Smooth muscle cell (in vitro differentiated cells): ENCODE data around the gene PADI2. TPM values are rescaled to one million over a fixed set of nuclear protein-coding genes. Genes with fewer than 3 reads are reported as not detected.

ENCODE experiments used
- DNase-seq: peaks from one replicate; lab custom pipeline; 2025; ENCODE audit not compliant: unreplicated experiment; lab: John Stamatoyannopoulos, UW
- H2AFZ ChIP-seq: fragments of 200-600 bp; sonication (generic); 2 replicates; pipeline ENCODE4 v1.6.0; 2016; ENCODE audit warnings: antibody characterized with exemption, low read depth, mild to moderate bottlenecking
- H3F3A ChIP-seq: fragments of 200-600 bp; sonication (generic); 2 replicates; pipeline ENCODE4 v1.6.0; 2017; ENCODE audit warnings: antibody characterized with exemption, low read depth
- H3K27ac ChIP-seq: fragments of 200-600 bp; sonication (generic); 2 replicates; pipeline ENCODE4 v1.5.1; 2016; ENCODE audit warnings: low read depth, mild to moderate bottlenecking
- H3K27me3 ChIP-seq: fragments of 200-600 bp; sonication (generic); 2 replicates; pipeline ENCODE4 v1.6.1; 2016; ENCODE audit warnings: low read depth, mild to moderate bottlenecking
- H3K36me3 ChIP-seq: fragments of 200-600 bp; sonication (generic); 2 replicates; pipeline ENCODE4 v1.5.1; 2016; ENCODE audit warnings: low read depth
- H3K4me1 ChIP-seq: fragments of 200-600 bp; sonication (generic); 2 replicates; pipeline ENCODE4 v1.5.1; 2016; ENCODE audit warnings: low read depth
- H3K4me2 ChIP-seq: fragments of 200-600 bp; sonication (generic); 2 replicates; pipeline ENCODE4 v1.6.0; 2016; ENCODE audit warnings: mild to moderate bottlenecking
- H3K4me3 ChIP-seq: fragments of 200-600 bp; sonication (generic); 2 replicates; pipeline ENCODE4 v1.5.1; 2016; ENCODE audit warnings: mild to moderate bottlenecking
- H3K79me2 ChIP-seq: fragments of 200-600 bp; sonication (generic); 2 replicates; pipeline ENCODE4 v1.6.0; 2016; ENCODE audit warnings: low read depth, mild to moderate bottlenecking
- H3K9ac ChIP-seq: fragments of 200-600 bp; sonication (generic); 2 replicates; pipeline ENCODE4 v1.6.0; 2016; ENCODE audit warnings: low read depth
- H3K9me3 ChIP-seq: fragments of 200-600 bp; sonication (generic); replicated peaks from 2 replicates; pipeline ENCODE4 v1.5.1; 2016; ENCODE audit warnings: low read depth
- H4K20me1 ChIP-seq: fragments of 200-600 bp; sonication (generic); 2 replicates; pipeline ENCODE4 v1.6.0; 2016; ENCODE audit warnings: low read depth
- CTCF ChIP-seq: fragments of 200-600 bp; sonication (generic); IDR thresholded peaks from 2 replicates; pipeline ENCODE4 v1.5.1; 2017; ENCODE audit warnings: borderline replicate concordance, mild to moderate bottlenecking, antibody characterized with exemption; ENCODE audit not compliant: insufficient read depth, poor library complexity, severe bottlenecking
- WGBS: methylation state at CpG from one replicate; pipeline ENCODE4 v1.1.7; 2016; ENCODE audit warnings: low lambda C conversion rate; 5-methylcytosine and 5-hydroxymethylcytosine counted together
- polyA plus RNA-seq: library from polyadenylated mRNA; unstranded; fragments of >200 nt; fragmentation: Nextera tagmentation; extraction: Ambion mirVana; gene quantifications from 2 replicates; pipeline ENCODE4 v1.2.1, GENCODE V29; 2016
- total RNA-seq: library from RNA; depleted of rRNA; stranded (reverse); fragments of >200 nt; gene quantifications from 2 replicates; pipeline ENCODE4 v1.2.3, GENCODE V29; 2014

The PADI2 gene
- total and polyA plus RNA-seq, 2 experiments from 2014 or later: not detected

GRCh38 chr1:17060306-17060749 lies 58.9 kb downstream of the PADI2 start:
- Histone ChIP-seq H3K27ac (no peak overlapping the region), H3K4me3 (no peak overlapping the region), H2AFZ (peak overlapping the region; percentile 11), H3K9me3 (no peaks in the 10 kb centered on the region), H3F3A (no peaks in the 10 kb centered on the region), H3K36me3 (no peaks in the 10 kb centered on the region), H3K27me3 (no peaks in the 10 kb centered on the region), H3K4me2 (no peak overlapping the region), H3K9ac (no peak overlapping the region), H3K79me2 (no peaks in the 10 kb centered on the region), H4K20me1 (no peaks in the 10 kb centered on the region), H3K4me1 (peaks cover 5% of the 10 kb centered on the region)
- DNase-seq: no peak
- no peak for TF ChIP-seq CTCF
- WGBS: 51% methylated on average over 11 of the region's 11 CpGs

DNA sequence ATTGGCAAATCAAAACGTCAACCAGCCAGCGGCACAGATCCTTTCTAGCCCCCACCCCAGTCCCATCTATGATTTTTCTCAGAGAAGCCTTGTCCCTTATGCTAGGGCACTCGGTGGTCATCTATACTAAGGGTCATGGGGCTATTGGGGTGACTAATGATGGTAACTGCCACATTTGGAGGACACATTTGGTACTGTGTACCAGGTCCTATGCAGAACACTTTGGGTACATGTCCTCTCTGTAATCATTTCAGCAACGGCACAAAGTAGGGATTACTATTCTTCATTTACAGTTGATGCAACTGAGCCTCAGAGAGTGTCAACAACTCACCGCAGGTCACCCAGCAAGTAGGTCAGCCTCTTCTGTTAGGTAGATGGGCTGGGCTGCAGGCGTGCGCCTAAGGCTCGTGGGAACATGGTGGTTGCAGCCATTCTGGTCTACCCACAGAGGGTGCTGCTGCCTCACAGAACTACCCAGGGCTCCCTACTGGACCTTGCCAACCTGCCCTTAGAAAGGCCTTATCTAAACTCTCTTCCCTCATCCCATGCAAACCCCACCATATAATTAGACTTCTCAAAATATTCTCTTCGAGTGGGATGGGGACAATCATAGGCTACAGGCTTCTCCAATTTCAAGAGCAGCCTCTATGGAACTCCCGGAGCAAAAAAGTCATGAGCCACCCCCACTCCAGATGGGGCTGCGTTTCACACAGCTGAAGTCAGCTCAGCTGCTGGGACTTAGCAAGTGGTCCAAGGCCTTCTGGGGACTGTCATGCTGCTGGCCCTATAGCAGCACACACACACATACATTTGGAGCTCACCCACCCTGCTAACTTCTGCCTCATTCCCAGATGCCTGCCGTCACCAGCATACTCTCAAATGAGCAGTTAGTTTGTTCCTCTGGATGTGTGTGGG lies 59.6 kb downstream of the PADI2 start:
- no peaks in the 10 kb centered on the region for H4K20me1 ChIP-seq
- no peaks in the 10 kb centered on the region for H3K9me3 ChIP-seq
- no peaks in the 10 kb centered on the region for H3K79me2 ChIP-seq
- no peaks in the 10 kb centered on the region for H3F3A ChIP-seq
- no peak overlapping the region for H3K27ac ChIP-seq
- H3K4me3 ChIP-seq: no peak overlapping the region
- H3K4me1 ChIP-seq: peaks cover 5% of the 10 kb centered on the region
- no peak for DNase-seq
- H3K27me3 ChIP-seq: no peaks in the 10 kb centered on the region
- H2AFZ ChIP-seq: peak overlapping the region; percentile 11
- 42% methylated on average over 12 of the region's 12 CpGs for WGBS
- H3K4me2 ChIP-seq: no peak overlapping the region
- no peaks in the 10 kb centered on the region for H3K36me3 ChIP-seq
- H3K9ac ChIP-seq: no peak overlapping the region
- TF ChIP-seq CTCF: peak; percentile 70

- no peaks in the 10 kb centered on the region for H3F3A ChIP-seq
- 77% methylated on average over 4 of the region's 4 CpGs for WGBS
- H3K9me3 ChIP-seq: no peaks in the 10 kb centered on the region
- no peak for DNase-seq
- H3K9ac ChIP-seq: no peak overlapping the region
- peaks cover 5% of the 10 kb centered on the region for H4K20me1 ChIP-seq
- H2AFZ ChIP-seq: no peak overlapping the region
- no peak for TF ChIP-seq CTCF
- H3K4me2 ChIP-seq: no peak overlapping the region
- H3K79me2 ChIP-seq: peaks cover 22% of the 10 kb centered on the region
- H3K27me3 ChIP-seq: no peaks in the 10 kb centered on the region
- no peak overlapping the region for H3K27ac ChIP-seq
- H3K36me3 ChIP-seq: no peaks in the 10 kb centered on the region
- H3K4me3 ChIP-seq: no peak overlapping the region
- H3K4me1 ChIP-seq: peaks cover 5% of the 10 kb centered on the region
Observed at GRCh38 chr1:17056551-17056950, 62.7 kb downstream of the PADI2 start.
